Mucosa of rectum (tissue), 2 donors: ENCODE measurements around the gene LHFPL3.
A peak's percentile ranks its signal among the peaks of the same experiment; 100 is the strongest.

Experiments
- H3K27ac ChIP-seq, 2 donors: one replicate each; pipeline ENCODE4 v1.7.0; 2013; ENCODE audit warnings: inconsistent platforms in 2 of 2, low read depth in 2 of 2, low read length in 2 of 2
- H3K27me3 ChIP-seq, 2 donors: one replicate each; pipeline ENCODE4 v1.7.0; 2013; ENCODE audit warnings: low read length in 2 of 2; ENCODE audit not compliant: control insufficient read depth in 2 of 2, insufficient read depth in 2 of 2
- H3K36me3 ChIP-seq, 2 donors: one replicate each; pipeline ENCODE4 v1.7.0; 2013; ENCODE audit warnings: low read length in 2 of 2; ENCODE audit not compliant: control insufficient read depth in 2 of 2, insufficient read depth in 2 of 2
- H3K4me1 ChIP-seq, 2 donors: one replicate each; pipeline ENCODE4 v1.7.0; 2013; ENCODE audit warnings: low read length in 2 of 2, mild to moderate bottlenecking in 1 of 2; ENCODE audit not compliant: control insufficient read depth in 2 of 2, insufficient read depth in 2 of 2
- H3K4me3 ChIP-seq, 2 donors: one replicate each; pipeline ENCODE4 v1.7.0; 2013; ENCODE audit warnings: low read length in 2 of 2
- H3K9ac ChIP-seq, 2 donors: one replicate each; pipeline ENCODE4 v1.7.0; 2013; ENCODE audit warnings: low read length in 2 of 2, low read depth in 1 of 2, mild to moderate bottlenecking in 1 of 2
- H3K9me3 ChIP-seq, 2 donors: one replicate each; pipeline ENCODE4 v1.7.0; 2013; ENCODE audit warnings: low read length in 2 of 2; ENCODE audit not compliant: control insufficient read depth in 2 of 2
- donor health status: healthy.
- donor health status: Normal muscosa, but diverticular disease.

Gene LHFPL3

DNA sequence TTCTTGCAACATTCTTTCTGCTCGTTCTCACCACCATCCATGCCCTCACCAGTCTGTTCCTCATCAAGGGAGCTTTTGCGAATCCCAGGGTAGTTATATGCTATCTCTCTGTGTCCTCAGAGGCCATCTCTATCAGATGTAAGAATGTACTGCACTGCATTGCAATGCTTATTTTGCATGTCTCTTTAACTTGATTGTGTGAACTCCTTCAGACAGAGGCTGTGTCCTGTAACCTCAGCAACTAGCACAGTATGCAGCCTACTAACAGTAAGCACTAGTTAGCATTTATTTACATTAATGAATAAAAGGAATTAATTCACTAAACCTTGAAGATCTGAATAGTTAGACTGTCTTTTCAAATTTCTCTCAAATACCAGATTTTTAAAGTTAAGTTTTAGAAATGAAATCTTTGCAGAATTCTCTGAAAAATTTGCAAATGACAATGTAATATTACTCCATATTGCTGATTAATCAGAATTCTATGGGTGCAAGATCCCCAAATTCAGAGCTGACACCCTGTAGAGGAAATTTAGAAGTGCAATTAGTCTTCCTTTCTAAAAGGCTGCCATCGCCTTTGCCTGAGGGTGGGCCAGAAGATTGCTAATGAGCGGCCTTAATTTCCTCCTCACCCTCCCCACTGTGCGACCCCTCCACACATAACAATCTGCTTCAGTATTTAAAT, 10.3 kb upstream of the LHFPL3 start:
- no peaks in the 10 kb centered on the region for H3K9me3 ChIP-seq
- H3K27me3 ChIP-seq, result no peaks in the 10 kb centered on the region
- H3K36me3 ChIP-seq, result no peaks in the 10 kb centered on the region
- no peak overlapping the region for H3K4me3 ChIP-seq
- H3K27ac ChIP-seq, result no peak overlapping the region
- H3K4me1 ChIP-seq, result no peaks in the 10 kb centered on the region
- no peak overlapping the region for H3K9ac ChIP-seq

- Histone ChIP-seq H3K4me3 (peak overlapping the region in 1 of 2 donors; percentile 26), H3K36me3 (no peaks in the 10 kb centered on the region), H3K9me3 (no peaks in the 10 kb centered on the region), H3K27ac (no peak overlapping the region), H3K9ac (no peak overlapping the region), H3K27me3 (peaks cover 27 to 28% of the 10 kb centered on the region in 2 donors), H3K4me1 (no peaks in the 10 kb centered on the region)
These were observed 869 bp upstream of the LHFPL3 start for GRCh38 chr7:104327534-104327933.

- H3K27me3 ChIP-seq, result peaks cover 27 to 28% of the 10 kb centered on the region in 2 donors
- H3K27ac ChIP-seq, result no peak overlapping the region
- H3K4me3 ChIP-seq, result peak overlapping the region; percentile 26 to 30
- no peaks in the 10 kb centered on the region for H3K4me1 ChIP-seq
- no peaks in the 10 kb centered on the region for H3K9me3 ChIP-seq
- H3K36me3 ChIP-seq, result no peaks in the 10 kb centered on the region
- no peak overlapping the region for H3K9ac ChIP-seq
These were observed 486 bp upstream of the LHFPL3 start for GRCh38 chr7:104327938-104328295.

DNA sequence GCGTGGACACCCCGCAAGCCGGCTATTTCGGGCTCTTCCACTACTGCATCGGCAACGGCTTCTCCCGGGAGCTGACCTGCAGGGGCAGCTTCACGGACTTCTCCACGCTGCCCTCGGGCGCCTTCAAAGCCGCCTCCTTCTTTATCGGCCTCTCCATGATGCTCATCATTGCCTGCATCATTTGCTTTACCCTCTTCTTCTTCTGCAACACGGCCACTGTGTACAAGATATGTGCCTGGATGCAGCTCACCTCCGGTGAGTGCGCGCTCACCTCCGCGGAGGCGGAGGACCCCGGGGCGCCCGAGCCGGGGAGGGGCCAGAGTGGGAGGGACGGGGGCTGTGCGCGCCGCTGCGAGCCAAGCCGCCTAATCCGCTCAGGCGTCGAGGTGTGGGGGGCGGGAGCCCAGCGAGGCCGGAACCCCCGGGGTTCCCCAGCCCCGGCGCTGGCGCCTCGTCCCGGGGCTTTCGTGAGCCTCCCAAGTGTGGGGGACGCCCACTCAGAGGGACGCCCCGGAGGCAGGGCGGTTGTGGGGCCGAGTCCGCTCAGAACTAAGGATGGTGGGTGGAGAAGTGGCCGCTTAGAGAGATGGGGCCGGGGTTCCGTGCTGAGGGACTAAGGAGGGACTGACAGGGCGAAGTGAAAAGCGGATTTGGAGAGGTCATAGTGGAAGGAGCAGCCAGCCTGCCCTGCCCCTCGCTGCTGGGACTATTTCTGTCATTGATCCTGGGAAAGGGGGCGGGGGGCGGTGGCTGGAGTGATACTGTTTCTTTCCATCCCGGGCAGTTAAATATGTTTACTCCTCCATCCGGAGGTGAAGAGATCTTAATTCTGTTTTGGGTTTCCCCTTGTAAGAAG, 795 bp downstream of the LHFPL3 start:
- Histone ChIP-seq H3K27me3 (peaks cover 27 to 28% of the 10 kb centered on the region in 2 donors), H3K9ac (no peak overlapping the region), H3K36me3 (no peaks in the 10 kb centered on the region), H3K4me3 (peak overlapping the region in 1 of 2 donors; percentile 13), H3K4me1 (no peaks in the 10 kb centered on the region), H3K9me3 (no peaks in the 10 kb centered on the region), H3K27ac (no peak overlapping the region)

DNA sequence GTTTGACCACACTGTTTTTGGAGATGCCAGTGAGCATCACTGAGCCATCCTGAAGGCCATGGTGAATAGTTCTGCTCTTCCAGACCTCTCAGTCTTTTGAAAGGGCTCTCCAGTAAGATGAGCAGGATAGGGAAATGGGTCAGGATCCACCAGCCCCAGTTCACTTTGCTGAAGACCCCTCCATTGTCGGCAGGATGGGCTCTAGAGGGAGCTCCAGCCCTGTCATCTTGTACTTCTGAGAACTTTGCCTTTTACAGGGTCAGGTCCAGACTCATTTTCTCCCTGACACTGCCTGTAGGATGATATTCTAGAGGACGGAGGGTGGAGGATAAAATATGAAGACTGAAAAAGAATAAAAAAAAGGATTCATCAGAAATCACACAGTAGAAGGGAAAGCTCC, 13.1 kb downstream of the LHFPL3 start:
- Histone ChIP-seq H3K4me3 (no peak overlapping the region), H3K9me3 (no peaks in the 10 kb centered on the region), H3K27me3 (no peaks in the 10 kb centered on the region), H3K27ac (no peak overlapping the region), H3K36me3 (no peaks in the 10 kb centered on the region), H3K9ac (no peak overlapping the region), H3K4me1 (no peaks in the 10 kb centered on the region)

- Histone ChIP-seq H3K9ac (no peak overlapping the region), H3K9me3 (no peaks in the 10 kb centered on the region), H3K27me3 (no peaks in the 10 kb centered on the region), H3K27ac (no peak overlapping the region), H3K4me1 (no peaks in the 10 kb centered on the region), H3K36me3 (no peaks in the 10 kb centered on the region), H3K4me3 (no peak overlapping the region)
These were observed 24.3 kb downstream of the LHFPL3 start for GRCh38 chr7:104352736-104353135.

- no peaks in the 10 kb centered on the region for H3K9me3 ChIP-seq
- H3K4me3 ChIP-seq, result no peak overlapping the region
- no peaks in the 10 kb centered on the region for H3K4me1 ChIP-seq
- H3K27me3 ChIP-seq, result no peaks in the 10 kb centered on the region
- no peak overlapping the region for H3K27ac ChIP-seq
- H3K9ac ChIP-seq, result no peak overlapping the region
- H3K36me3 ChIP-seq, result no peaks in the 10 kb centered on the region
These were observed 28.8 kb downstream of the LHFPL3 start for GRCh38 chr7:104357166-104357565.

GRCh38 chr7:104358446-104359132, 30.2 kb downstream of the LHFPL3 start:
- Histone ChIP-seq H3K9me3 (no peaks in the 10 kb centered on the region), H3K36me3 (no peaks in the 10 kb centered on the region), H3K27me3 (no peaks in the 10 kb centered on the region), H3K9ac (no peak overlapping the region), H3K4me3 (no peak overlapping the region), H3K4me1 (no peaks in the 10 kb centered on the region), H3K27ac (no peak overlapping the region)

GRCh38 chr7:104362756-104363155, 34.4 kb downstream of the LHFPL3 start:
- Histone ChIP-seq H3K27me3 (no peaks in the 10 kb centered on the region), H3K27ac (no peak overlapping the region), H3K36me3 (no peaks in the 10 kb centered on the region), H3K9ac (no peak overlapping the region), H3K9me3 (no peaks in the 10 kb centered on the region), H3K4me1 (no peaks in the 10 kb centered on the region), H3K4me3 (no peak overlapping the region)

GRCh38 chr7:104363355-104363754, 35.0 kb downstream of the LHFPL3 start:
- H3K4me3 ChIP-seq, result no peak overlapping the region
- H3K27me3 ChIP-seq, result no peaks in the 10 kb centered on the region
- H3K9ac ChIP-seq, result no peak overlapping the region

More at GRCh38 chr7:104363355-104363754, 35.0 kb downstream of the LHFPL3 start:
- Histone ChIP-seq H3K9me3 (no peaks in the 10 kb centered on the region), H3K27ac (no peak overlapping the region), H3K36me3 (no peaks in the 10 kb centered on the region), H3K4me1 (no peaks in the 10 kb centered on the region)
